Lung (tissue), 12 donors: ENCODE results near the gene DYNLRB1. TPM values are rescaled to one million over a fixed set of nuclear protein-coding genes. Genes with fewer than 3 reads are reported as not detected.

Source experiments
- ATAC-seq: fragments of 200-7000 bp; cut with Tn5 transposase; one replicate; pipeline ENCODE4 v1.9.1; 2020; ENCODE audit warnings: moderate number of reproducible peaks; ENCODE audit not compliant: insufficient read depth, low FRiP score
- DNase-seq, 3 donors: peaks; one replicate each; pipeline ENCODE4 v3.0.0-alpha.2; 2013 to 2017
- H3K27ac ChIP-seq, 2 donors: one replicate each; pipeline ENCODE4 v1.5.1; 2013; ENCODE audit warnings: mild to moderate bottlenecking in 2 of 2, moderate library complexity in 2 of 2, control low read depth in 1 of 2, inconsistent platforms in 1 of 2, low read depth in 1 of 2, low read length in 1 of 2
- H3K27me3 ChIP-seq, 3 donors: one replicate each; pipeline ENCODE4 v1.5.1; 2013; ENCODE audit warnings: low read length in 2 of 3; ENCODE audit not compliant: control insufficient read depth in 3 of 3, insufficient read depth in 3 of 3
- H3K36me3 ChIP-seq, 4 donors: one replicate each; pipeline ENCODE4 v1.5.1; 2013; ENCODE audit warnings: low read length in 4 of 4, mild to moderate bottlenecking in 1 of 4, moderate library complexity in 1 of 4; ENCODE audit not compliant: control insufficient read depth in 4 of 4, insufficient read depth in 4 of 4
- H3K4me1 ChIP-seq, 5 donors: one replicate each; pipeline ENCODE4 v1.5.1; 2013; ENCODE audit warnings: low read length in 5 of 5, mild to moderate bottlenecking in 2 of 5, moderate library complexity in 1 of 5; ENCODE audit not compliant: control insufficient read depth in 5 of 5, insufficient read depth in 5 of 5
- H3K4me3 ChIP-seq: one replicate; pipeline ENCODE4 v1.5.1; 2013; ENCODE audit warnings: mild to moderate bottlenecking, control low read depth, moderate library complexity
- H3K9ac ChIP-seq, 2 donors: one replicate each; pipeline ENCODE4 v1.5.1; 2013; ENCODE audit warnings: low read length in 2 of 2, control low read depth in 1 of 2; ENCODE audit not compliant: insufficient read depth in 1 of 2
- H3K9me3 ChIP-seq, 4 donors: one replicate each; pipeline ENCODE4 v1.5.1; 2013; ENCODE audit warnings: low read length in 3 of 4, mild to moderate bottlenecking in 1 of 4, moderate library complexity in 1 of 4; ENCODE audit not compliant: control insufficient read depth in 4 of 4, insufficient read depth in 3 of 4
- WGBS, 2 donors: extraction: QIAGEN DNeasy Blood & Tissue Kit; methylation state at CpG; one replicate each; pipeline ENCODE4 v1.1.7; 2013; 5-methylcytosine and 5-hydroxymethylcytosine counted together
- polyA plus RNA-seq, 2 donors: library from polyadenylated mRNA; stranded (reverse); fragments of 200-250 nt; gene quantifications; one replicate each; pipeline ENCODE4 v1.2.1, GENCODE V29; 2013
- total RNA-seq, 2 donors: library from RNA; depleted of rRNA in 1 of 2; stranded (reverse); fragments of >200 nt in 1 of 2; gene quantifications; one replicate each; pipeline ENCODE4 v1.2.1, GENCODE V29; 2014 to 2021
- TF ChIP-seq, protein P1 (sequence below): IDR thresholded peaks from 2 replicates; pipeline ENCODE4 v1.5.1; 2012; ENCODE audit warnings: mild to moderate bottlenecking; ENCODE audit errors: control extremely low read depth, extremely low read depth
- donor health status: control.
- donor health status: control.
- donor health status: Bipolar disorder and iron deficiency.
- donor health status: healthy.
- donor health status: DM: yes; HTN: yes; CAD: no.

Gene DYNLRB1
- total and polyA plus RNA-seq, 4 donors: 77.3 to 433 (median 156) TPM

DNA sequence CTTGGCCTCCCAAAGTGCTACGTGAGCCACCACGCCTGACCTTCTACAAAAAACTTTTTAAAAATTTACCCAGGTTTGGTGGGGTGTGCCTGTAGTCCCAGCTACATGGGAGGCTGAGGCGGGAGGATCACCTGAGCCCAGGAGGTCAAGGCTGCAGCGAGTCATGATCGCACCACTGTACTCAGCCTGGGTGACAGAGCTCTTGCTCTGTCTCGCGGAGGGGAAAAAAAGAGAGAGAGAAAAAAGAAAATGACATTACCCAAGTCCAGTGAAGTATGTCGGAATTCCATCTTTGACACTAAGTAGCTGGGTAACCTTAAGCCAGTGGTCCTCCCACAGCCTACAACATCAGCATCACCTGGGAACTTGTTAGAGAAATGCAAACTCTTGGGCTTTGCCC, 23.5 kb downstream of the DYNLRB1 start:
- H3K4me3 ChIP-seq: no peak overlapping the region
- H3K9ac ChIP-seq: no peak overlapping the region
- H3K4me1 ChIP-seq: peaks cover 0 to 11% (median 0%) of the 10 kb centered on the region in 5 donors
- TF ChIP-seq, protein P1, sequence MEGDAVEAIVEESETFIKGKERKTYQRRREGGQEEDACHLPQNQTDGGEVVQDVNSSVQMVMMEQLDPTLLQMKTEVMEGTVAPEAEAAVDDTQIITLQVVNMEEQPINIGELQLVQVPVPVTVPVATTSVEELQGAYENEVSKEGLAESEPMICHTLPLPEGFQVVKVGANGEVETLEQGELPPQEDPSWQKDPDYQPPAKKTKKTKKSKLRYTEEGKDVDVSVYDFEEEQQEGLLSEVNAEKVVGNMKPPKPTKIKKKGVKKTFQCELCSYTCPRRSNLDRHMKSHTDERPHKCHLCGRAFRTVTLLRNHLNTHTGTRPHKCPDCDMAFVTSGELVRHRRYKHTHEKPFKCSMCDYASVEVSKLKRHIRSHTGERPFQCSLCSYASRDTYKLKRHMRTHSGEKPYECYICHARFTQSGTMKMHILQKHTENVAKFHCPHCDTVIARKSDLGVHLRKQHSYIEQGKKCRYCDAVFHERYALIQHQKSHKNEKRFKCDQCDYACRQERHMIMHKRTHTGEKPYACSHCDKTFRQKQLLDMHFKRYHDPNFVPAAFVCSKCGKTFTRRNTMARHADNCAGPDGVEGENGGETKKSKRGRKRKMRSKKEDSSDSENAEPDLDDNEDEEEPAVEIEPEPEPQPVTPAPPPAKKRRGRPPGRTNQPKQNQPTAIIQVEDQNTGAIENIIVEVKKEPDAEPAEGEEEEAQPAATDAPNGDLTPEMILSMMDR: no peak
- peaks cover 7 to 52% (median 28%) of the 10 kb centered on the region in 4 donors for H3K36me3 ChIP-seq
- no peaks in the 10 kb centered on the region for H3K27me3 ChIP-seq
- H3K9me3 ChIP-seq: peaks cover 0 to 2% (median 0%) of the 10 kb centered on the region in 4 donors
- H3K27ac ChIP-seq: no peak overlapping the region
- ATAC-seq: no peak
- no peak for DNase-seq
- WGBS, 2 donors: 94 to 96% methylated on average over 8 of the region's 8 CpGs

DNA sequence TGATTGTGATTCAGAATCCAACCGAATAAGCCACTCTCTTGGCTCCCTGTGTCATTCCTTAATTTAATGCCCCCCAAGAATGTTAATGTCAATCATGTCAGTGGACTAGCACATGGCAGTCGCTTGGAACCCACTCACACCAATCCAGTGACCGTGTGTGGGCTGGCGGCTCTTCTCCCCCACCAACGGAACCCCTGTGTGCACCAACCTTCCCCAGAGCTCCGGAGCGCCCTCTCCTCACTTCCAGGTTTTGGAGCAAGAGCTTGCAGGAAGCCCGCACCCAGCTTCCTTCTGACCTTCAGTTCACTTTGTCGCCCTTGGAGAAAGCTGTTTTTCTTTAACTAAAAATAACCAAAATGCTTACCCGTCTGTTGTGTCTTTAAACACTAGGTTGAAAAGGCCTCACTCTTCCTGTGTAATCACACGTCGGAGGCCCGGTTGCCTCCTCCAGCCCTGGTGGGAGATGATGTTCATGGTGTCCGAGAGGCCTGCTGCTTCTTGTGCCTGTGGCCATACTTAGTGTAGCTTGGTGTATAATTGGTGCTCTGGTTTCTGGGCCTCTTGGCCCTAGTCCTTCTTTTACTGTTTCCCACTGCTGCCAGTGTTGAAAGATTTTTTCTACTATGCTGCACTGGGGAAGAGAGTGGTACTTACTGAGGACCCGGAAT, 24.5 kb downstream of the DYNLRB1 start:
- TF ChIP-seq, protein P1: no peak
- Histone ChIP-seq H3K9me3 (peaks cover 0 to 2% (median 0%) of the 10 kb centered on the region in 4 donors), H3K36me3 (peaks cover 3 to 42% (median 18%) of the 10 kb centered on the region in 4 donors), H3K4me3 (no peak overlapping the region), H3K9ac (no peak overlapping the region), H3K4me1 (peaks cover 0 to 12% (median 0%) of the 10 kb centered on the region in 5 donors), H3K27me3 (no peaks in the 10 kb centered on the region), H3K27ac (no peak overlapping the region)
- ATAC-seq (no peak), DNase-seq (no peak)
- 89 to 92% methylated on average over 15 of the region's 15 CpGs for WGBS, 2 donors

DNA sequence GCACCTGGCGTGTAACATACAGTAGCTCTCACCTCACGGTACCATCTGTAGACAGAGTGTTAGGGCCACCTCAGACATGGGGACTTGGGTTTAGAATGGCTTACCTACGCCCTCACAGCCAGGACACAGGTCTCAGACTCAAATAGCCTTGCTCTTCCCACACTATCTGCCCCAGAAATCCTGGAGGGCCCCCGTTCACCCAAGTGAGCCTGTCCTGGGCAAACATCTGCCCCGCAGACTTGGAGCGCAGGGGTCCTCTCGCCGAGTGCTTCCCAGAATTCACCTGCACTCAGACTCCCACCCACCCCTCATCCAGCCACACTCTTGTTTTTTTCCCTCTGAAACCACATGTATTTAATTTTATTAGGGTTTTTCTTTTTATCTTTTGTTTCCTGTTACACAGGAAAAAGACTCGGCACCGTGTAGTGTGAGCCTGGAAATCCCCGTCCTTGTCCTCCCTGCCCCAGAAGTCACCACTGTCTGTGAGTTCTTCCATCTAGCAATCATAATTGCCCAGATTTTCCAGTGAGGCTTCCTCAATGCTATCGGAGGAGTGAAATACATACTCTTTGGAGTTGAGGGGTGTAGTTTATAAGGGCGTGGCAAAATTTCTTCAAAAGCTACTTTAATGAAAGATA, 25.2 kb downstream of the DYNLRB1 start:
- Histone ChIP-seq H3K27ac (no peak overlapping the region), H3K4me1 (peaks cover 0 to 12% (median 0%) of the 10 kb centered on the region in 5 donors), H3K4me3 (no peak overlapping the region), H3K9me3 (peaks cover 0 to 2% (median 0%) of the 10 kb centered on the region in 4 donors), H3K27me3 (no peaks in the 10 kb centered on the region), H3K36me3 (peaks cover 0 to 36% (median 13%) of the 10 kb centered on the region in 4 donors), H3K9ac (no peak overlapping the region)
- DNase-seq (no peak), ATAC-seq (no peak)
- TF ChIP-seq, protein P1: no peak
- 79 to 84% methylated on average over 13 of the region's 13 CpGs for WGBS, 2 donors
